Hepatocyte (in vitro differentiated cells): ENCODE measurements around the gene ACKR1.

ENCODE experiments used
- CTCF ChIP-seq: fragments of 200-600 bp; sonication (generic); IDR thresholded peaks from 2 replicates; pipeline ENCODE4 v1.5.1; 2016; ENCODE audit warnings: antibody characterized with exemption, mild to moderate bottlenecking; ENCODE audit not compliant: poor library complexity
- EZH2 ChIP-seq: fragments of 200-600 bp; sonication (generic); IDR thresholded peaks from 2 replicates; pipeline ENCODE4 v1.6.1; 2016; ENCODE audit warnings: antibody characterized with exemption, mild to moderate bottlenecking, borderline replicate concordance
- EZH2phosphoT487 ChIP-seq: fragments of 200-600 bp; sonication (generic); IDR thresholded peaks from one replicate; pipeline ENCODE4 v1.6.1; 2018; ENCODE audit warnings: antibody characterized with exemption, mild to moderate bottlenecking, low read depth, moderate library complexity; ENCODE audit not compliant: unreplicated experiment, severe bottlenecking

- TF ChIP-seq CTCF (peak; percentile 99), EZH2 (no peak), EZH2phosphoT487 (no peak)
Observed at GRCh38 chr1:159161001-159161718, 43.5 kb upstream of the ACKR1 start.
